Astrocyte of the cerebellum (primary cell): Measurements from ENCODE around the gene FNDC3A.

ENCODE experiments used
- DNase-seq: peaks from one replicate; pipeline ENCODE4 v3.0.0-alpha.2; 2011; ENCODE audit warnings: low read depth
- H3K4me3 ChIP-seq: 2 replicates; pipeline ENCODE4 v1.5.1; 2011; ENCODE audit warnings: mild to moderate bottlenecking, low read depth, low read length, moderate library complexity
- CTCF ChIP-seq: IDR thresholded peaks from 2 replicates; pipeline ENCODE4 v1.5.1; 2012; ENCODE audit warnings: low read length, low read depth, moderate library complexity, mild to moderate bottlenecking; ENCODE audit errors: missing control alignments
- in situ Hi-C: cut with HindIII; loops from 2 replicates; pipeline ENCODE4 v1.10.0; 2017; ENCODE audit warnings: low sequenced_read_pairs

The FNDC3A gene

GRCh38 chr13:49044008-49044407, 68.3 kb downstream of the FNDC3A start:
- TF ChIP-seq CTCF, result no peak
- DNase-seq, result no peak
- in situ Hi-C loops, result no loop called here
- H3K4me3 ChIP-seq, result no peak overlapping the region

GRCh38 chr13:49044836-49045235, 69.1 kb downstream of the FNDC3A start:
- no peak for TF ChIP-seq CTCF
- no peak overlapping the region for H3K4me3 ChIP-seq
- in situ Hi-C loops, result no loop called here
- DNase-seq, result no peak

- no peak for TF ChIP-seq CTCF
- DNase-seq, result no peak
- in situ Hi-C loops, result no loop called here
- H3K4me3 ChIP-seq, result no peak overlapping the region
These were observed 70.3 kb downstream of the FNDC3A start for GRCh38 chr13:49046002-49046401.

GRCh38 chr13:49046519-49046918, 70.8 kb downstream of the FNDC3A start:
- DNase-seq, result no peak
- in situ Hi-C loops, result no loop called here
- no peak for TF ChIP-seq CTCF
- H3K4me3 ChIP-seq, result no peak overlapping the region

GRCh38 chr13:49052813-49053212, 77.1 kb downstream of the FNDC3A start:
- DNase-seq, result no peak
- TF ChIP-seq CTCF, result no peak
- in situ Hi-C loops, result no loop called here
- no peak overlapping the region for H3K4me3 ChIP-seq

GRCh38 chr13:49053215-49053614, 77.5 kb downstream of the FNDC3A start:
- H3K4me3 ChIP-seq, result no peak overlapping the region
- no peak for DNase-seq
- no peak for TF ChIP-seq CTCF
- in situ Hi-C loops, result no loop called here

- in situ Hi-C loops, result no loop called here
- no peak for DNase-seq
- no peak for TF ChIP-seq CTCF
- no peak overlapping the region for H3K4me3 ChIP-seq
These were observed 78.2 kb downstream of the FNDC3A start for GRCh38 chr13:49053906-49054305.
